ENCODE data around the gene GGTLC2. TPM values are rescaled to one million over a fixed set of nuclear protein-coding genes. Genes with fewer than 3 reads are reported as not detected.

The GGTLC2 gene
- total RNA-seq, 6 experiments from 2014 or later: not detected

DNA sequence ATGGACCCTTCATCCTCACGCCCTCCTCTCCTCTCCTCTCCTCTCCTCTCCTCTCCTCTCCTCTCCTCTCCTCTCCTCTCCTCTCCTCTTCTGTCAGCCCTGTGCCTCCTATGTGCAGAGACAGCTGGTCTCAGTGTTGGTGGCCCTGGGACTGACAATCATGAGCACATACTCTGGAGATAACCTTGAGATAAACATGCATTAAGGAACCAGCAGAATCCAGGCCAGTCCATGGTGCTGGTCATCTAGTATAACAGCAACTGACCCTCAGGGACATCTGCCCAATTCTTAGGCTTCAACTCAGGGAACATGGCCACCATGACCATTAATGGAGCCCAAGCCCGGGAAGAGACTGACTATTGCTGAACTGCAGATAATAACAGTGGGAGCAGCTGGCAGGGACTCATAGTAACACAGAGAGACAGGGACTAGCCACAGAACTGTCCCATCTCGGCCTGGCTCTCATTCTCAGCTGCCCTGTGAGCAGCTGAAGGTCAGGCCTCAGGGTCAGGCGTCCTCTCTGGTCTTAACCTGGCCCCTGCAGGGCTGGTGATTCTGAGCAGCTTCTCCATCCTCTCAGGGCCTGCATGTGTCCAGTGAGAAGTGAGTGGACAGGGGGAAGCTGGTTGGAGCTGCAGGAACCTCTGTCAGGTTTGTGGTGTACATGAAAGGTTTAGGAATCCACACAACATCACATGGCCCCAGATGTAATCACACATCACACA is 45.4 kb downstream of the GGTLC2 start:
- Mint-ChIP-seq H3K27me3 (ENCODE audit: insufficient read depth) (peaks cover 10% of the 10 kb centered on the region), H3K4me3 (no peak overlapping the region), H3K4me1 (ENCODE audit: low read depth) (peaks cover 15% of the 10 kb centered on the region), H3K36me3 (ENCODE audit: low read depth) (no peaks in the 10 kb centered on the region), H3K9me3 (no peaks in the 10 kb centered on the region), H3K27ac (no peak overlapping the region)
- no peak for DNase-seq
- TF ChIP-seq, protein P1, sequence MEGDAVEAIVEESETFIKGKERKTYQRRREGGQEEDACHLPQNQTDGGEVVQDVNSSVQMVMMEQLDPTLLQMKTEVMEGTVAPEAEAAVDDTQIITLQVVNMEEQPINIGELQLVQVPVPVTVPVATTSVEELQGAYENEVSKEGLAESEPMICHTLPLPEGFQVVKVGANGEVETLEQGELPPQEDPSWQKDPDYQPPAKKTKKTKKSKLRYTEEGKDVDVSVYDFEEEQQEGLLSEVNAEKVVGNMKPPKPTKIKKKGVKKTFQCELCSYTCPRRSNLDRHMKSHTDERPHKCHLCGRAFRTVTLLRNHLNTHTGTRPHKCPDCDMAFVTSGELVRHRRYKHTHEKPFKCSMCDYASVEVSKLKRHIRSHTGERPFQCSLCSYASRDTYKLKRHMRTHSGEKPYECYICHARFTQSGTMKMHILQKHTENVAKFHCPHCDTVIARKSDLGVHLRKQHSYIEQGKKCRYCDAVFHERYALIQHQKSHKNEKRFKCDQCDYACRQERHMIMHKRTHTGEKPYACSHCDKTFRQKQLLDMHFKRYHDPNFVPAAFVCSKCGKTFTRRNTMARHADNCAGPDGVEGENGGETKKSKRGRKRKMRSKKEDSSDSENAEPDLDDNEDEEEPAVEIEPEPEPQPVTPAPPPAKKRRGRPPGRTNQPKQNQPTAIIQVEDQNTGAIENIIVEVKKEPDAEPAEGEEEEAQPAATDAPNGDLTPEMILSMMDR (IDR thresholded peaks at IDR 0.05): no peak

DNA sequence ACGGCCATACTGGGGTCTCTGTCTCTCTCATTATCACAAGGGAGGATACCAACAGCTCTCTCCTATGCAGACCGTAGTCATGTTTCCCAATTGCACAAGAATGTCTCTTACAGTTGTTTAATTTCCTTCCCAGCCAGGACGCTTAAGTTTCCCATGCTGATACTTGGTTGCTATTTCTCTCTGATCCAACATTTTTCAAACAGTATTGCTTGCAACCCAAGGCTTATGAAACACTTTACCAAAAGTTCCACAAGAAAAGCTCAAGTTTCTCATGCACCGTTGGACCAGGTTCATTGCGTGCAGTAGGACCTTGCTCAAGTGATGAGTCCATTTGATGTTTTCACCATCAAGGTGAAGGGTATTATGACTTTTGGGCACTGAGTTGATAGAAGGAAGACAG is 46.6 kb downstream of the GGTLC2 start:
- Mint-ChIP-seq H3K27me3 (ENCODE audit: insufficient read depth) (peaks cover 10% of the 10 kb centered on the region), H3K9me3 (no peaks in the 10 kb centered on the region), H3K27ac (no peak overlapping the region), H3K36me3 (ENCODE audit: low read depth) (no peaks in the 10 kb centered on the region), H3K4me1 (ENCODE audit: low read depth) (peaks cover 15% of the 10 kb centered on the region), H3K4me3 (no peak overlapping the region)
- DNase-seq: no peak
- TF ChIP-seq, protein P1 (IDR thresholded peaks at IDR 0.05): no peak

DNA sequence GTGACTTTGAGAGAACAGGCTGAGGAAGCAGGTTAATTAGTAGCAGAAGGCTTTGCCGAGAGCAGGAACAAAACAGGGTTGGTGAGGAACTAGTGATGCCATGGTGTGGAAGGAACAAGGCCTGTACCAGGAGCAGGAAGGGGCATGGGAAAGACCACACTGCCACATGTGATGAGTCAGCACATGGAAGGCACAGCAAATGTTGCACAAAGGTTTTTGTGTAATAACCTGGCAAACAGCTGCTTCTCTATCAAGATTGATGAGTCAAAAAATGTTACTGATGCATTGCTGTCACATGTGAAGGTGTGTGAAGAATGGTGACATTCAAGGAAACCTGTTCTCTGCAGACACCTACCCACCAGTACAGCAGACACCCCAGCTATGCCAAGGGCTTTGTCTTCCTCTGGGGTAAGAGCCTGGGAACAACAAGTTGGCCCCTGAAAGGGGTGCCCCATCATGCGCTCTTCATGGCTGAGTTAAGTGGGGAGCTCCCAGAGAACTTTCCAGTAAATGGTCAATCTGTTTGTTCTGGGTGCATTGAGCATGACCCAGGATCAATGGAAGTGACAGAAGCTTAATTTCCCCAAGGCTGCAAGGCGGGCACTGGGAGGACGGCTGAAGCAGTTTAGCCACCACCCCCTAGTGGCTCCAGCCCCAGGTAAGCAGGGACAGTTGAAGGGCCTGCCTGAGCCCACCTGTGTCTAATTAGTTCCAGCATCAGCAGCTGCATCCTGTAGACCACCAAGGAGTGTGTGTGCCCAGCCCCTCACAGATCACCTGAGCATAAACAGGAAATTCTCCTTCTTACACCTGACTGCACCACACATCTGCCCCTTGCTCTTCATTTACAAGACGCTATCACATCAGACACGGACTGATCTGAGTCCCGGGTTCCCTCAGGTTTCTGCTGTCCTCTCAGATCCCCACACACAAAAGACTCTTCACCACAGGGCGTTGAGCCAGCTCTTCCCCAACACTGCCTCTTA is 47.6 kb downstream of the GGTLC2 start:
- TF ChIP-seq, protein P1 (IDR thresholded peaks at IDR 0.05): no peak
- H3K4me1 Mint-ChIP-seq (ENCODE audit: low read depth): peaks cover 15% of the 10 kb centered on the region
- peaks cover 10% of the 10 kb centered on the region for H3K27me3 Mint-ChIP-seq (ENCODE audit: insufficient read depth)
- DNase-seq: no peak
- H3K36me3 Mint-ChIP-seq (ENCODE audit: low read depth): no peaks in the 10 kb centered on the region
- no peak overlapping the region for H3K4me3 Mint-ChIP-seq
- no peak overlapping the region for H3K27ac Mint-ChIP-seq
- no peaks in the 10 kb centered on the region for H3K9me3 Mint-ChIP-seq

DNA sequence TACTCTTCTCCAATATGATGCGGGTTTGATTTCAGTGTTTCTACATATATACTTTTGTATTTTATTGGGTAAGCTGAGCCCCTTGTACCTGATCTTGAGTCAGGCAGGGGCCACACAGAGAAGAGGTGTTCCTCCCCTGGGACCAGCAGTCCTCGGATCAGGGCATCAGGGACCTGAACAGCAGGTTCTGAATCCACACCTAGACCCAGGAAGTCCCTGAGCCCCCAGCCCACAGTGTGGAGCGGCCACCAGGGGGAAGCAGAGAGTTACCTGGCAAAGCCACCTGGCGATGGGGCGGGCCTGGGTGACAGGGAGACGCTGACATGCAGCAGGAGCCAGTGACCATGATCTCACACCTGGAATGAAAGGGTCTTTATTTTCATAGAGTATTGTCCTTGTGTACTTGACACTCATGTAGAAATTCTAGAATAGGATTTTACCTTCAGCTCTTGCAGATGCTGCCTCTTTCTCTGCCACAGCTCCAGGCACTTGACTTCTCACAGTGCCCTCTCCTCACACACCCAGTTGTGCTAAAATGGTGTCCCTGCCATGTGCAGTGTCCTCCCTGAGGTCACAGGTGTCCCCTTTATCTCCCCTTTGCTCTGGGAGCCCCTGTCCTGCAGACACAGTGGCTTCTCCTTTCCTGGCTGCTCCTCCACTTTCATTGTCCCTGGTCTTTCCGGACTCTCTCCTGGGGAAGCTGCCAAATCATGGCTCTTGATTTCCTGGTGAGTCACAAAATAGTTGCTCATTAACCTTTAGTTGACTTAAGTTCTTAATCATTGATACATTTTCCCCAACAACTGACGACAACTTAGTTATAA is 48.5 kb downstream of the GGTLC2 start:
- Mint-ChIP-seq H3K27me3 (ENCODE audit: insufficient read depth) (peaks cover 5% of the 10 kb centered on the region), H3K4me3 (no peak overlapping the region), H3K4me1 (ENCODE audit: low read depth) (peaks cover 15% of the 10 kb centered on the region), H3K27ac (no peak overlapping the region; the same call in 1 of the 2 replicates), H3K9me3 (no peaks in the 10 kb centered on the region), H3K36me3 (ENCODE audit: low read depth) (no peaks in the 10 kb centered on the region)
- peak; percentile 39 for DNase-seq
- TF ChIP-seq, protein P1 (IDR thresholded peaks at IDR 0.05): peak; percentile 74

DNA sequence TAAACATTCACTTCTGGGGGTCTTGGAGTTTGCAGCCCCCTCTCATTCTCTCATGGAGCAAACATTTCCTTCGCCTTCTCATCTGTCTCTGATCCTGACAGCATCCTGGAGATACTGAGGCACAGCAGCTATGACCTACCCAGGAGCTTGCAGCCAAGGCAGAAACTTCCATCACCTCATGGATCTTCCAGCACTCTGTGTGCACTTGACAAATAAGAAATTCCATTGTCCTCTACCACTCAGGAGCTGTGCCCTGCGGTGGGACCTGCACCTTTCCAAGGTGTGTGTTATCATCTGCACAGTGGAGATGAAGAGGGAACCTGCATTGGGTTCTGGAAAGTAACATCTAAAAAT is 49.1 kb downstream of the GGTLC2 start:
- TF ChIP-seq, protein P1 (IDR thresholded peaks at IDR 0.05): no peak
- H3K36me3 Mint-ChIP-seq (ENCODE audit: low read depth): no peaks in the 10 kb centered on the region
- H3K4me1 Mint-ChIP-seq (ENCODE audit: low read depth): peaks cover 15% of the 10 kb centered on the region
- peaks cover 7% of the 10 kb centered on the region for H3K27me3 Mint-ChIP-seq (ENCODE audit: insufficient read depth)
- DNase-seq: no peak
- no peaks in the 10 kb centered on the region for H3K9me3 Mint-ChIP-seq
- no peak overlapping the region for H3K27ac Mint-ChIP-seq
- H3K4me3 Mint-ChIP-seq: no peak overlapping the region
